Cardiac muscle cell (in vitro differentiated cells and primary cell): Measurements from ENCODE around the gene ZFYVE28. TPM values are rescaled to one million over a fixed set of nuclear protein-coding genes. Genes with fewer than 3 reads are reported as not detected.

Experiments
- DNase-seq, 2 donors: peaks; one replicate each; pipeline versions ENCODE4 v3.0.0 to v3.0.0-alpha.2; 2010 to 2017; ENCODE audit warnings: low read depth in 1 of 2, low spot score in 1 of 2
- H3K27ac ChIP-seq: fragments of 200-600 bp; sonication (generic); 2 replicates; pipeline ENCODE4 v1.5.1; 2016
- H3K27me3 ChIP-seq: fragments of 200-600 bp; sonication (generic); 2 replicates; pipeline ENCODE4 v1.6.0; 2016; ENCODE audit warnings: control low read depth
- H3K36me3 ChIP-seq: fragments of 200-600 bp; sonication (generic); 2 replicates; pipeline ENCODE4 v1.5.1; 2016; ENCODE audit warnings: control low read depth
- H3K4me1 ChIP-seq: fragments of 200-600 bp; sonication (generic); 2 replicates; pipeline ENCODE4 v1.8.1; 2017; ENCODE audit warnings: low read depth, mild to moderate bottlenecking, mixed run types
- H3K4me3 ChIP-seq: fragments of 200-600 bp; sonication (generic); 2 replicates; pipeline ENCODE4 v1.5.1; 2016; ENCODE audit warnings: mild to moderate bottlenecking
- H3K9me3 ChIP-seq: fragments of 200-600 bp; sonication (generic); 2 replicates; pipeline ENCODE4 v1.5.1; 2017; ENCODE audit warnings: low read depth, mild to moderate bottlenecking, control low read depth
- polyA plus RNA-seq: library from polyadenylated mRNA; unstranded; fragments of >200 nt; fragmentation: Nextera tagmentation; extraction: Ambion mirVana; gene quantifications from 2 replicates; pipeline ENCODE4 v1.2.1, GENCODE V29; 2016
- total RNA-seq: library from RNA; depleted of rRNA; stranded (reverse); fragments of >200 nt; gene quantifications from 2 replicates; pipeline ENCODE4 v1.2.3, GENCODE V29; 2016
- TF ChIP-seq, protein P1 (sequence below): IDR thresholded peaks from 2 replicates; pipeline ENCODE4 v1.5.1; 2012; ENCODE audit warnings: low read depth, mild to moderate bottlenecking, low read length

The ZFYVE28 gene
- total and polyA plus RNA-seq, 2 experiments from 2014 or later = 1.3 to 4.0 TPM

DNA sequence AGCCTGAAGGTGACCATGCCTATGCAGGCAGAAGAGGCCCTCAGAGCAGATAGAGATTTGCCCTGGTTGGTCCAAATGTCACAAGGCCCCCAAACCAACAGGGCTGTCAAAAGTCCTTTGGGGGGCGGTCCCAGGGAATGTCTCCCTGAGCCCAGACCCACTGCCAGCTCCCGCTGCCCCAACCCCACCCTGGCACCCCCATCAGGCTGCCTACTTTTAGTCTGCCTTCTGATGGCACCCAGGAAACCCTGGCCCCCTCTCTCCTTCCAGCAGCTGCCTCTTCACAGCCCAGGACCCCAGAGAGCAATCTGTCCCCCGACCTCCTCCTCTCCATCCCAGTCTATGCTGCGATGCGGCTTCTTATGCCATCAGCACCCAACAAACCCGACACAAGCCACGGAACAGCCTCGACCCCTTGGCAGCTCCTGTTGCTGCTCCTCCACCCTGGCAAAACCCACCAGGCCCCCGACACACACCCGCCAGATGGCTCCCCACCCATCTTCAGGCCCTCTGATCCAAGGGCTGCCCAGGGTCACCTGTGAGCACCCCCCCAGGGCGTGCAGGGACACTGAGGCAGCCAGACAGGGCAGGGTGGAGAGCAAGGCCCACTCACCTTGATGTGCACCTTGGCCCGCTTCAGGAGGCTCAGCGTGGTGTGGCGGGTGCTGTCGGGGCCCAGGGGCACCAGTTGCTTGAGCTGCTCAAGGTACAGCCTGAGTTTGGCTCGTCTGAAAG lies 166.5 kb downstream of the ZFYVE28 start:
- Histone ChIP-seq H3K4me3 (no peak overlapping the region), H3K36me3 (peaks cover 10% of the 10 kb centered on the region), H3K27me3 (no peaks in the 10 kb centered on the region), H3K27ac (no peak overlapping the region), H3K4me1 (no peaks in the 10 kb centered on the region), H3K9me3 (no peaks in the 10 kb centered on the region)
- no peak for DNase-seq
- TF ChIP-seq, protein P1, sequence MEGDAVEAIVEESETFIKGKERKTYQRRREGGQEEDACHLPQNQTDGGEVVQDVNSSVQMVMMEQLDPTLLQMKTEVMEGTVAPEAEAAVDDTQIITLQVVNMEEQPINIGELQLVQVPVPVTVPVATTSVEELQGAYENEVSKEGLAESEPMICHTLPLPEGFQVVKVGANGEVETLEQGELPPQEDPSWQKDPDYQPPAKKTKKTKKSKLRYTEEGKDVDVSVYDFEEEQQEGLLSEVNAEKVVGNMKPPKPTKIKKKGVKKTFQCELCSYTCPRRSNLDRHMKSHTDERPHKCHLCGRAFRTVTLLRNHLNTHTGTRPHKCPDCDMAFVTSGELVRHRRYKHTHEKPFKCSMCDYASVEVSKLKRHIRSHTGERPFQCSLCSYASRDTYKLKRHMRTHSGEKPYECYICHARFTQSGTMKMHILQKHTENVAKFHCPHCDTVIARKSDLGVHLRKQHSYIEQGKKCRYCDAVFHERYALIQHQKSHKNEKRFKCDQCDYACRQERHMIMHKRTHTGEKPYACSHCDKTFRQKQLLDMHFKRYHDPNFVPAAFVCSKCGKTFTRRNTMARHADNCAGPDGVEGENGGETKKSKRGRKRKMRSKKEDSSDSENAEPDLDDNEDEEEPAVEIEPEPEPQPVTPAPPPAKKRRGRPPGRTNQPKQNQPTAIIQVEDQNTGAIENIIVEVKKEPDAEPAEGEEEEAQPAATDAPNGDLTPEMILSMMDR = no peak

DNA sequence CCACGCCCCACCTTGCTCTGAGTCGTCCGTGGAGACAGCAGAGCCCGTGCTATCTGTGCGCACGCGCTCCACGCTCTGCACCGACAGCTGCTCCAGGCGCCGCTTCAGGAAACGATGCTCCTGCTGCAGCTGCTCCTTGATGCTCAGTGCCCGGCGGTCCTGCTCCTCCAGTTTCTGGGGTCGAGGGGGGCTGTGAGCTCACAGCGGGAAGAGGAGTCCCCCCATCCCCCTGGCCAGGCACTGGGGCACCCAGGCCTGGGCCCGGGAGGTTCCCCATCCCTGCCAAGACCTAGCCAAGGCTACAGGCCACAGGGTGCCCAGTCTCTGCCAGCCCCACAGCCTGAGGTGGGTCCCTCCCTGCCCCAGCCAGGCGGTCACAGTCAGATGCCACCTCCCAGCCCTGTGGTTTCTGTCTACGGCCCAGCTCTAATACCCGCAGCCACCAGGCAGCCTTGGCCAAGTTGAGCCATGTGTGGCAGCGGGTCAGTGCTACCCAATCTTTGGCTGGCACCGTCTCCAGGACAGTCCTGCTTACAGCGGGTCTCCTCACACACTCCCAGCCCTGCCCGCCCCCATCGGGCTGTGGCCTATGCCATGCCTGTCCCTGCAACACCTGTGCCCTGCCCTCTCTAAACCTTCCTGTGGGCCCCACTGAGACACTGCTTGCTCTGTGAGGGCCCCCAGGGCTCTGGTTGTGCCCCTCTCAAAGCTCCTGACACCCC lies 167.2 kb downstream of the ZFYVE28 start:
- Histone ChIP-seq H3K27me3 (no peaks in the 10 kb centered on the region), H3K9me3 (no peaks in the 10 kb centered on the region), H3K4me1 (no peaks in the 10 kb centered on the region), H3K27ac (no peak overlapping the region), H3K4me3 (no peak overlapping the region), H3K36me3 (peaks cover 10% of the 10 kb centered on the region)
- DNase-seq = no peak
- TF ChIP-seq, protein P1 = no peak

- no peak overlapping the region for H3K4me3 ChIP-seq
- no peaks in the 10 kb centered on the region for H3K9me3 ChIP-seq
- TF ChIP-seq, protein P1 = no peak
- H3K4me1 ChIP-seq = no peaks in the 10 kb centered on the region
- no peaks in the 10 kb centered on the region for H3K27me3 ChIP-seq
- no peak overlapping the region for H3K27ac ChIP-seq
- peaks cover 10% of the 10 kb centered on the region for H3K36me3 ChIP-seq
- DNase-seq = no peak
Measured at GRCh38 chr4:2250357-2251072, 167.9 kb downstream of the ZFYVE28 start.

- no peak for DNase-seq
- Histone ChIP-seq H3K27me3 (no peaks in the 10 kb centered on the region), H3K9me3 (no peaks in the 10 kb centered on the region), H3K36me3 (peaks cover 10% of the 10 kb centered on the region), H3K4me3 (no peak overlapping the region), H3K27ac (no peak overlapping the region), H3K4me1 (no peaks in the 10 kb centered on the region)
- TF ChIP-seq, protein P1 = no peak
Measured at GRCh38 chr4:2249526-2250356, 168.7 kb downstream of the ZFYVE28 start.

DNA sequence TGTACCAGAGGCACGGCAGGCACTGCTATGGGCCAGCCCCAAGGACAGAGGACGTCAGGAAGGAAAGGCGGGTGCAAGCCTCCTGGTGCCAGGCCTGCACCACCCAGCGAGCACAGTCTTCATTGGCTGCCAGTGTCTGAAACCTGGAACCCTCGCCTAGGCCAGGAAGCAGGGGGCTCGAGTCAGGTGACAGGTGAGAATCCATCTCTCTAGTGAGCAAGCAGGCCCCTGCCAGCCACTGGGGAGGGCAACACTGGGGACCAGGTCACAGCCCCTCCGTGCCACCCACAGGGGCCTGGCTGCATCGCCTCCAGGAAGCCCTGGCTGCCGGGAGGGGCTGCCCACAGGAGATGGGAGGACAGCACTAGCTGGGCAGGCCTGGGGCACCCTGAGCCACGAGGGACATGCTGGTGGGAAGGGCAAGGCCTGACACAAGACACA lies 169.6 kb downstream of the ZFYVE28 start:
- TF ChIP-seq, protein P1 = no peak
- DNase-seq = no peak
- Histone ChIP-seq H3K4me3 (no peak overlapping the region), H3K27me3 (no peaks in the 10 kb centered on the region), H3K36me3 (peaks cover 10% of the 10 kb centered on the region), H3K27ac (no peak overlapping the region), H3K4me1 (no peaks in the 10 kb centered on the region), H3K9me3 (no peaks in the 10 kb centered on the region)
